Neural progenitor cell (in vitro differentiated cells): ENCODE results near the gene IRS2. TPM values are rescaled to one million over a fixed set of nuclear protein-coding genes. Genes with fewer than 3 reads are reported as not detected.

Source experiments
- DNase-seq: peaks from one replicate; pipeline ENCODE4 v3.0.0-alpha.2; 2016; ENCODE audit warnings: low spot score
- H2AFZ ChIP-seq: fragments of 200-600 bp; sonication (generic); replicated peaks from 2 replicates; pipeline ENCODE4 v1.6.1; 2016; ENCODE audit warnings: antibody characterized with exemption
- H3F3A ChIP-seq: fragments of 200-600 bp; sonication (generic); 2 replicates; pipeline ENCODE4 v1.6.1; 2016; ENCODE audit warnings: antibody characterized with exemption, low read depth
- H3K27ac ChIP-seq: fragments of 200-600 bp; sonication (generic); 2 replicates; pipeline ENCODE4 v1.5.1; 2016; ENCODE audit warnings: mild to moderate bottlenecking
- H3K27me3 ChIP-seq: fragments of 200-600 bp; sonication (generic); 2 replicates; pipeline ENCODE4 v1.6.1; 2016; ENCODE audit warnings: mild to moderate bottlenecking, moderate library complexity
- H3K36me3 ChIP-seq: fragments of 200-600 bp; sonication (generic); 2 replicates; pipeline ENCODE4 v1.5.1; 2016
- H3K4me1 ChIP-seq: fragments of 200-600 bp; sonication (generic); 2 replicates; pipeline ENCODE4 v1.6.1; 2016; ENCODE audit warnings: mixed run types
- H3K4me2 ChIP-seq: fragments of 200-600 bp; sonication (generic); 2 replicates; pipeline ENCODE4 v1.6.1; 2016
- H3K4me3 ChIP-seq: fragments of 200-600 bp; sonication (generic); 2 replicates; pipeline ENCODE4 v1.5.1; 2016
- H3K79me2 ChIP-seq: fragments of 200-600 bp; sonication (generic); 2 replicates; pipeline ENCODE4 v1.6.1; 2016; ENCODE audit warnings: low read depth
- H3K9ac ChIP-seq: fragments of 200-600 bp; sonication (generic); 2 replicates; pipeline ENCODE4 v1.6.1; 2016
- H3K9me3 ChIP-seq: fragments of 200-600 bp; sonication (generic); 2 replicates; pipeline ENCODE4 v1.5.1; 2016; ENCODE audit warnings: low read depth
- H4K20me1 ChIP-seq: fragments of 200-600 bp; sonication (generic); 2 replicates; pipeline ENCODE4 v1.6.1; 2016; ENCODE audit warnings: low read depth
- H3K27ac Mint-ChIP-seq: 3 replicates; pipeline ENCODE4 v1.8.0; 2021; ENCODE audit warnings: mixed read lengths
- H3K27me3 Mint-ChIP-seq: 2 replicates; pipeline ENCODE4 v1.8.0; 2022; ENCODE audit warnings: low read depth, mild to moderate bottlenecking, inconsistent platforms, moderate library complexity, mixed read lengths; ENCODE audit not compliant: insufficient read depth
- H3K36me3 Mint-ChIP-seq: 3 replicates; pipeline ENCODE4 v1.8.0; 2021; ENCODE audit warnings: mixed read lengths
- H3K4me1 Mint-ChIP-seq: 3 replicates; pipeline ENCODE4 v1.8.0; 2021; ENCODE audit warnings: mixed read lengths
- H3K4me3 Mint-ChIP-seq: 3 replicates; pipeline ENCODE4 v1.8.0; 2021; ENCODE audit warnings: mild to moderate bottlenecking, moderate library complexity, mixed read lengths
- H3K9me3 Mint-ChIP-seq: 3 replicates; pipeline ENCODE4 v1.8.0; 2020; ENCODE audit warnings: mixed read lengths
- CTCF ChIP-seq: fragments of 200-600 bp; sonication (generic); IDR thresholded peaks from 2 replicates; pipeline ENCODE4 v1.5.1; 2017; ENCODE audit warnings: antibody characterized with exemption, mild to moderate bottlenecking
- EZH2 ChIP-seq: fragments of 200-600 bp; sonication (generic); IDR thresholded peaks from 2 replicates; pipeline ENCODE4 v1.6.1; 2017; ENCODE audit warnings: antibody characterized with exemption, mild to moderate bottlenecking, moderate library complexity
- EZH2phosphoT487 ChIP-seq: fragments of 200-600 bp; sonication (generic); IDR thresholded peaks from 2 replicates; pipeline ENCODE4 v1.6.1; 2017; ENCODE audit warnings: antibody characterized with exemption
- total RNA-seq: library from RNA; depleted of rRNA; stranded (reverse); fragments of >200 nt; gene quantifications from 2 replicates; pipeline ENCODE4 v1.2.3, GENCODE V29; 2015; ENCODE audit warnings: low replicate concordance

The IRS2 gene
- total RNA-seq, 1 donor from 2014 or later, result 4.2 TPM

GRCh38 chr13:109813663-109814062 lies 27.3 kb upstream of the IRS2 start:
- H3K9me3 ChIP-seq, result no peaks in the 10 kb centered on the region
- no peaks in the 10 kb centered on the region for H3F3A ChIP-seq
- H4K20me1 ChIP-seq, result no peaks in the 10 kb centered on the region
- H3K79me2 ChIP-seq, result no peaks in the 10 kb centered on the region
- Mint-ChIP-seq H3K27me3 (peaks cover 2% of the 10 kb centered on the region), H3K36me3 (no peaks in the 10 kb centered on the region), H3K27ac (no peak overlapping the region), H3K9me3 (no peaks in the 10 kb centered on the region), H3K4me3 (no peak overlapping the region), H3K4me1 (peaks cover 11% of the 10 kb centered on the region)
- H3K27me3 ChIP-seq, result no peaks in the 10 kb centered on the region
- DNase-seq, result no peak
- H3K4me1 ChIP-seq, result no peaks in the 10 kb centered on the region
- H3K36me3 ChIP-seq, result no peaks in the 10 kb centered on the region
- no peak overlapping the region for H3K9ac ChIP-seq
- TF ChIP-seq EZH2 (no peak), EZH2phosphoT487 (no peak), CTCF (no peak)
- no peak overlapping the region for H3K4me3 ChIP-seq
- H2AFZ ChIP-seq, result no peak overlapping the region
- no peak overlapping the region for H3K27ac ChIP-seq
- no peak overlapping the region for H3K4me2 ChIP-seq

- Mint-ChIP-seq H3K27me3 (peaks cover 3% of the 10 kb centered on the region), H3K4me1 (peaks cover 11% of the 10 kb centered on the region), H3K9me3 (no peaks in the 10 kb centered on the region), H3K4me3 (no peak overlapping the region), H3K27ac (no peak overlapping the region), H3K36me3 (no peaks in the 10 kb centered on the region)
- H4K20me1 ChIP-seq, result no peaks in the 10 kb centered on the region
- no peak overlapping the region for H3K4me3 ChIP-seq
- H3K4me2 ChIP-seq, result no peak overlapping the region
- H3K79me2 ChIP-seq, result no peaks in the 10 kb centered on the region
- H3K9ac ChIP-seq, result no peak overlapping the region
- no peak overlapping the region for H3K27ac ChIP-seq
- no peak for TF ChIP-seq CTCF
- TF ChIP-seq EZH2phosphoT487, result no peak
- no peak for TF ChIP-seq EZH2
- no peak for DNase-seq
- H2AFZ ChIP-seq, result no peak overlapping the region
- no peaks in the 10 kb centered on the region for H3K36me3 ChIP-seq
- no peaks in the 10 kb centered on the region for H3F3A ChIP-seq
- no peaks in the 10 kb centered on the region for H3K27me3 ChIP-seq
- no peaks in the 10 kb centered on the region for H3K4me1 ChIP-seq
- H3K9me3 ChIP-seq, result no peaks in the 10 kb centered on the region
Observed at GRCh38 chr13:109812382-109812781, 26.0 kb upstream of the IRS2 start.

GRCh38 chr13:109810761-109811510 lies 24.6 kb upstream of the IRS2 start:
- no peaks in the 10 kb centered on the region for H3K79me2 ChIP-seq
- DNase-seq, result no peak
- no peaks in the 10 kb centered on the region for H3K36me3 Mint-ChIP-seq
- no peaks in the 10 kb centered on the region for H3F3A ChIP-seq
- no peak overlapping the region for H2AFZ ChIP-seq
- H3K27ac Mint-ChIP-seq, result no peak overlapping the region
- H3K9me3 ChIP-seq, result no peaks in the 10 kb centered on the region
- H3K27ac ChIP-seq, result no peak overlapping the region
- no peak for TF ChIP-seq EZH2phosphoT487
- TF ChIP-seq EZH2, result no peak
- no peak for TF ChIP-seq CTCF
- no peaks in the 10 kb centered on the region for H4K20me1 ChIP-seq
- no peaks in the 10 kb centered on the region for H3K27me3 ChIP-seq
- H3K4me1 Mint-ChIP-seq, result peaks cover 4% of the 10 kb centered on the region
- no peaks in the 10 kb centered on the region for H3K4me1 ChIP-seq
- no peak overlapping the region for H3K4me2 ChIP-seq
- no peaks in the 10 kb centered on the region for H3K36me3 ChIP-seq
- H3K27me3 Mint-ChIP-seq, result peaks cover 3% of the 10 kb centered on the region
- no peak overlapping the region for H3K9ac ChIP-seq
- no peak overlapping the region for H3K4me3 Mint-ChIP-seq
- no peaks in the 10 kb centered on the region for H3K9me3 Mint-ChIP-seq
- no peak overlapping the region for H3K4me3 ChIP-seq
